ENCODE data around the gene RAB6A.
"Not testable (repeated sequence)": the region's sequence is repeated elsewhere in the genome, so short reads cannot be mapped to it uniquely, and the experiment has no call there.

Gene RAB6A

DNA sequence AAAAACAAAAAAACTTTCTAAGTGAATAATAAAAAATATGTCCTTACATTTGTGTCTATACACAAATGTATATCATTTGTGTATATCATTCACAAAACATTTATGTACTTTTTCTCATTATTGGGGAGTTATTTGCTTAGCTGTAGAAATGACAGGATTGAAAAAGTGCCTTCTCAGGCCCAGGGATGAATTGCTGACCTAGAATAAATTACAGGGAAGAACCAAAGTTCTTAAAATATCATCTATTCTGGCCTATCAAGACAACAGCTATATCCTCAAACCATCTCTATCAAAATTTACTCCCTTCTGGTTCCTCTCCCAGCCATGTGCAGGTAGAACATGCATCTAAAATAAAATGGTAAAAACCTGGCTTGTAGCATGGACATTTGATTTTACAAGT, 1.9 kb upstream of the RAB6A start:
- DNase-seq (ENCODE audit: low read depth), result no peak

DNA sequence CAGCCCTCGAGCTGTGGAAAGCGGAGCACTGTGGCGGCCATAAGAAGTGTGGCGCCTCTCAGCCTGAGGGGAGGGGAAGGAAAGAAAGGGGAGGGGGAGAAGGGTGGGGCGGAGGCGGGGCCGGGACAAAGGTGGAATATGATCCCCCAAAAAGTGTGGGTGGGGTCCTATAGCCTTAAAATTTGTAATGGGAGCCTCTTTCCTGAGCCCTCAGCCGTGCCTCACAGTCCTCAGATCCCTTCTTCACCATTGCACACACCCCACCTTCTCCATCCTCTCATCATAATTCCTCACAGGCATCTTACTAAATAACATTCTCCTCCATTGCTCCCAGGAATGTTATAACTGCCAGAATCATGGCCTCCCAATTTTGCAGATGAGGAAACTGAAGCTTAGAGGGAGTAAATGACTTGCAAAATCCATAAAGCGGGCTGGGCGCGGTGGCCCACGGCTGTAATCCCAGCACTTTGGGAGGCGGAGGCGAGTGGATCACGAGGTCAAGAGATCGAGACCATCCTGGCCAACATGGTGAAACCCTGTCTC, 600 bp upstream of the RAB6A start:
- DNase-seq (ENCODE audit: low read depth), result no peak

DNA sequence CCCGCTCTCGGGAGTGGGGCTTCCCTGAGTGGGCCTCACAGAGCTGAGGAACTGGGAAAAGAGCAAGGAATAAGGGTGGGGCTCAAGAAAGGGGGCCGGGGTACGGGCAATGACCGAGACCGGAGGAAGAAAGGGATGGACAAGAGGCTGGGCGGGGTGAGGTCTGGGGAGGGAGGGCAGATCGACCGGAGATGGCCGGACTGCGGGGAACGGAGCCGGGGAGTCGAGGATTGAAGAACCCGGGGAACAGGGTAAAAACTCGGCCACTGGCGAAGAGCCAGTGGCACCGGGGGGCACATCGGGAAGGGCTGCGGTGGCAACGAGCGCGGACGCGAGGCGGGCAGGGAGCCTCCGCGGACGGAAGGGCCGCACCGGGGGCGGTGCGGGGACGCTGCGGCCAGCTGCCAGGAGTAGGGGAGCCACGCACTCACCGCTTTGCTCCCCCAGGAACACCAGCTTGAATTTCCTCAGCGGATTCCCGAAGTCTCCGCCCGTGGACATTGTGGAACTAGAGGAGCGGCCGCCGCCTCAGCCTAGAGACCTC, 667 bp downstream of the RAB6A start:
- DNase-seq (ENCODE audit: low read depth), result no peak

DNA sequence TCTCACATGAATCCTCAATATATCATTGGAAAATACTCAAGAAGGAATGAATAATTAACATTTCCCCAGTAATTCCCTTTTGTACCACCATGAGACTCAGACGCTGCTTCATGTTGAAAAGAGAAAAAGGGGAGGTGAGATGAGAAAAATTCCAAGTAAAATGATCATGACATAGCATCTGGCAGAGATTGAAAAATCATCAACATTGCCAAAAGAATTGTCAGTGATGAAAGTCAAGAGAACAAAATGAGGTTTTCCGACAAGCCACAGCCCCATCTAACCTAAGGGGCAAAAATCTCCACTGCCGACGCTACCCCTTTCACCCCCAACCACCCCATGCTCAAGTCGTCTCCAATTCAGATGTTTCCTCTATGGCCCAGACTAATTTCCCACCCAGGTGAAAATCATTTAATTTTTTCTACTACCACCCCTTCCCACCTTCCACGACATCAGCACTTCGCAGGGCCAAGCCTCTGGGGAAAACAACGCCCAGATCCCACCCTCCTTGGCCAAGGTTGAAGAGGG, 1.2 kb downstream of the RAB6A start:
- no peak for DNase-seq (ENCODE audit: low read depth)

DNA sequence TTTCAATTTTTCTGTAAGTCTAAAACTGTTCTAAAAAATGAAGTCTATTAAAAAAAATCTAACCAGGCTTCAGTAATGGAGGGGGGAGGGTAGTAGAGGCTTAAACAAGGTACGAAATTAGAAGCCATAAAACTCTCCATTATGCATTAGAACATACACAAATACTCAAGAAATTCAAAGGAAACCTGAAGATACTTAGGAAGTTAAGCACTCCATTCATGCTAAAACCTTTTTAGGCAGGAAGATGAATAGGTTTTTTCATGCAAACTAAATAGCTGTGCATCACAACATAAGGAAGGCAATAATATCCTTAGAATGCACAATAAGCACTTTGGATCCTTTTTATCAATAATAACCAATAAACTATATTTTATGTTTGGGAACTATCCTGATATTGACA, 2.4 kb downstream of the RAB6A start:
- no peak for DNase-seq (ENCODE audit: low read depth)

DNA sequence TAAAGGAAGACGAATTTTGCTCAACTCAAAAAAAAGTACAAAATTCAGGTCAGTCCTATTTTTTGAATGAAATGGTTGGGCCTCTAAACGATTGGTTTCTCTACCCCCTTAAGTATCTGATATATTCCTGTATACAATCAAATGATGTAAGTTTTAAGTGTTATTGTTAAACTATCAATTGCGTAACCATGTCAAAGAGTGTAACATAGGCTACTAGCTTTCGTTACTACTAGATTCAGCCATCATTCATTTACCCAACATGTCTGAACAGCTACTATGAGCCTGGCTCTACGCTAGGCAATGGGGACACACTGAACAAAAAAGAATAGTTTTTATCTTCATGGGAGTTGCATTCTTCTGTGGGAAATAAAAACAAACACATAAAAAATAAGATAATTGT, 3.3 kb downstream of the RAB6A start:
- no peak for DNase-seq (ENCODE audit: low read depth)

DNA sequence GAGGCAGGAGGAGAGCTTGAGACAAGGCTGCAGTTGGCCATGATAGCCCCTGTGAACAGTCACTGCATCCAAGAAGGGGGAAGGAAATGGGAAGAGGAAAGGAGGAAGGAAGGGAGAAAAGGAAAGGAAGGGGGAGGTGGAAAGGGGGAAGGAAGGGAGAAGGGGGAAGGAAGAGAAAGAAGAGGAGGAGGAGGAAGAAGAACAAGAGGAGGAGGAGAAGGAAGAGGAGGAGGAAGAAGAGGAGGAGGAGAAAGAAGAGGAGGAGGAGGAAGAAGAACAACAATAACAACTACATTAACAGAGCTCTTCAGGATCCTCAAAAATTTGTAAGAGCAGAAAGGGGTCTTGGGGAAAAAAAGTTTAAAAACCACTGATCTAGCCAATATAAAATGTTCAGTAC, 5.2 kb downstream of the RAB6A start:
- no peak for DNase-seq (ENCODE audit: low read depth)

DNA sequence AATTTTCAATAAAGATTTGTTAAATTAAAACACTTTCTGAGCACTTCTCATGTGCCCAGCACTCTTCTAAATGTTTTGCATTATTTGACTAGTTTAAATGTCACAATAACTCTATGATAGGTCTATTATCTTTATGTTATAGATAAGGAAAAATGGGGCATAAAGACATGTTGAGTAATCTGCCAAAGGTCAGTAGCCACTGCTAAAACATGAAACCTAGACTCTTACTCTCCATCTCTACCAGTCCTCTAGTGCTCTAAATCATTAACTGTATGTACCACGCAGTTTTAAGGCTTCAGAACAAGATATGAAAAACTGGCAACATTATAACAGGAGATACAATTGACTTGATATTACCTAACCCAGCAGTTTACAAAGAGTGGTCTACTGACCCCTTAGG, 6.9 kb downstream of the RAB6A start:
- DNase-seq (ENCODE audit: low read depth), result no peak

DNA sequence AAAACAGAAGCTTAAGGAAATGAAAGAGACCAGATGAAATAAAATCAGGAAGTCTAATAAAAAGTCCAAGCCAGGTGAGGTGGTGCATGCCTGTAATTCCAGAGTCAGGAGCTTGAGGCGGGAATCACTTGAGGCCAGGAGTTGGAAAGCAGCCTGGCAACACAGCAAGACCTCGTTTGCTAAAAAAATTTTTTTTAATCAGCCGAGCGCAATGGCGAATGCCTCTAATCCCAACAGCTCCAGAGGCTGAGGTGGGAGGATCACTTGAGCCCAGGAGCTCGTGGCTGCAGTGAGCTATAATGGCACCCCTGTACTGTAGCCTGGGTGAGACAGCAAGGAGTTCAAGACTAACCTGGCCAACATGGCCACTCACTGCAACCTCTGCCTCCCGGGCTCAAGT, 8.0 kb downstream of the RAB6A start:
- no peak for DNase-seq (ENCODE audit: low read depth)

DNA sequence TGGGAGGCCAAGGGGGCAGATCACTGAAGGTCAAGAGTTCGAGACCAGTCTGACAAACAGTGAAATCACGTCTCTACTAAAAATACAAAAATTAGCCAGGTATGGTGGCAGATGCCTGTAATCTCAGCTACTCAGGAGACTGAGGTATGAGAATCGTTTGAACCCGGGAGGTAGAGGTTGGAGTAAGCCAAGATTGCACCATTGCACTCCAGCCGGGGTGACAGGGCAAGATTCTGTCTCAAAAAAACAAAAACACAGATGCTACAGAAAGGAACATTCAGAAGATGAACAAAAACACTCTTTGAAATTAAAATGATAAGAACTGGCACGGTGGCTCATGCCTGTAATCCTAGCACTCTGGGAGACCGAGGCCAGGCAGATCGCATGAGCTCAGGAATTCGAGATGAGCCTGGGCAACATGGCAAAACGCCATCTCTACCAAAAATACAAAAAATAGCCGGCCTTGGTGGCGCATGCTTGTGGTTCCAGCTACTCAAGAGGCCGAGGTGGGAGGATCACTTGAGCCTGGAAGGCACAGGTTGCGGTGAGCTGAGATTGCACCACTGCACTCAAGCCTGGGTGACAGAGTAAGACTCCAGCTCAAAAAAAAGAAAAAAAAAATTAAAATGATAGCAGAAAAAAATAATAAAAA, 8.5 kb downstream of the RAB6A start:
- no peak for DNase-seq (ENCODE audit: low read depth)

DNA sequence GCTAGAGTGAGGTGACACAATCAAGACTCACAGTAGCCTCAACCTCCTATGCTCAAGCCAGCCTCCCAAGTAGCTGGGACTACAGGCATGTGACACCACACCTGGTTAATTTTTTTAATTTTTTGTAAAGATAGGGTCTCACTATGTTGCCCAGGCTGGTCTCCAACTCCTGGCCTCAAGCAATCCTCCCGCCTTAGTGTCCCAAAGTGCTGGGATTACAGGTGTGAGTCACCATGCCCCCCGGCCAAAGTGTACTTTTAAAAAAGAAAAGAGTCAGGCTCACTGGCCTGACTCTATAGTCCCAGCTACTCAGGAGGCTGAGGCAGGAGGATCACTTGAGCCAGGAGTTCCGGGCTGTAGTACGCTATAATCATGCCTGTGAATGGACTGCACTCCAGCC, 10.0 kb downstream of the RAB6A start:
- not testable (repeated sequence) for DNase-seq (ENCODE audit: low read depth)

DNA sequence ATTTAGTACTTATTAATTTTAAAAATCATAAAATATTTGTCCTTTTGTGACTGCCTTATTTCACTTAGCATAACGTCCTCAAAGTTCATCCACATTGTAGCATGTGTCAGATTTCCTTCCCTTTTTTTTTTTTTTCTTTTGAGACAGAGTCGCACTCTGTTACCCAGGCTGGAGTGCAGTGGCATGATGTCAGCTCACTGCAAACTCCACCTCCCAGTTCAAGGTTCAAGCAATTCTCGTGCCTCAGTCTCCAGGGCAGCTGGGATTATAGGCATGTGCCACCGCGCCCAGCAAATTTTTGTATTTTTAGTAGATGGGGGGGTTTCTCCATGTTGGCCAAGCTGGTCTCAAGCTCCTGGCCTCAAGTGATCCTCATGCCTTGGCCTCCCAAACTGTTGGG, 10.6 kb downstream of the RAB6A start:
- no peak for DNase-seq (ENCODE audit: low read depth)

DNA sequence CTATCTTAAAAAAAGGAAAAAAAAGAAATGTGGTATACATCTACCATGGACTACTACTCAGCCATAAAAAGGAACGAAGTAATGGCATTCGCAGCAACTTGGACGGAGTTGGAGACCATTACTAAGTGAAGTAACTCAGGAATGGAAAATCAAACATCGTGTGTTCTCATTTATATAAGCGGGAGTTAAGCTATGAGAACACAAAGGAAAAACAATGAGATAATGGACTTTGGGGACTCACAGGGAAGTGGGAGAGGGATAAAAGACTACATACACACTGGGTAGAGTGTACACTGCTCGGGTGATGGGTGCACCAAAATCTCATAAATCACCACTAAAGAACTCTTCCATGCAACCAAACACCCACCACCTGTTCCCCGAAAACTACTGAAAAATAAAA, 11.8 kb downstream of the RAB6A start:
- DNase-seq (ENCODE audit: low read depth), result no peak

DNA sequence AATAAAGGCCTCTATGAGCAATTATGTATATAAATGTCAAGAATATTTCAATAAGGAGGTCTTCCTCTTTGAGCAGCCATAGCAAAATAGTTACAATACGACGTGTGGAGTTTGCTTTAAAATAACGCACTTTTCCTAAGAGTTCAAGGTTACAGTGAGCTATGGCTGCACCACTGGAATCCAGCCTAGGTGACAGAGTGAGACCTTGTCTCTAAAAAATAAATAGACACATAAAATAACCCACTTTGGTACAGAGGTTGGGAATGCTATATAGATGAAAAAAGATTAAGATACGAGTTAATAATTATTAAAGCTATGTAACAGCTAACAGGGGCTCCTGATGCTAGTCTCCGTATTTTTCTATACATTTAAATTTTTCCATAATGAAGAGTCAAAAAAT, 12.6 kb downstream of the RAB6A start:
- no peak for DNase-seq (ENCODE audit: low read depth)

DNA sequence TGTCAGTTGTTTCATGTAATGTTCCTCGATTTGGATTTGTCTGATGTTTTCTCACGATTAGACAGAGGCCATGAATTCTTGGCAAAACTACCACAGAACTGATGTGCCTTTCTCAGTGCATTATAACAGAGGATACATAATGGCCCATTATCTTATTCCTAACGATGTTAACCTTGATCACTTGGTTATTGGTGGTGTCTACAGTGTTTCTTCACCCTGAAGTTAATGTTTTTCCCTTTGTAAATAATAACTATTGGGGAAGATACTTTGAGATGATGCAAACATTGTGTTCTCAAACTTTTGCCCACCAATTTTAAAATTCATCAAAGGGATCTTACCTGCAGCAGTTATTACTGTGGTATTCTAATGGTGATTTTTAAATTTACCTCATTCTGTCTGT, 13.1 kb downstream of the RAB6A start:
- DNase-seq (ENCODE audit: low read depth), result no peak

DNA sequence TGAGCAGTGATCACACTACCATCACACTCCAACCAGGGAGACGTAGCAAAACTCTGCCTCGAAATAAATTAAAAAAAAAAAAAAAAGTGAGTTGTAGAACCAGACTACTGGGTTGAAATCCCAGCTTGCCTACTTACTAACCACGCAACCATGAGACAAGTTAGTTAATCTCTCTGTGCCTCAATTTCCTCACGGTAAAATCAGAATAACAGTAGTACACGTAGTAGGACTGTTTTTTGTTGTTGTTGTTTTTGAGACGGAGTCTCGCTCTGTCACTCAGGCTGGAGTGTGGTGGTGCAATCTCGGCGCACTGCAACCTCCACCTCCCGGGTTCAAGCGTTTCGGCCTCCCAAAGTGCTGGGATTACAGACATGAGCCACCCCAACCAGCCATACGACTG, 14.2 kb downstream of the RAB6A start:
- DNase-seq (ENCODE audit: low read depth), result no peak

DNA sequence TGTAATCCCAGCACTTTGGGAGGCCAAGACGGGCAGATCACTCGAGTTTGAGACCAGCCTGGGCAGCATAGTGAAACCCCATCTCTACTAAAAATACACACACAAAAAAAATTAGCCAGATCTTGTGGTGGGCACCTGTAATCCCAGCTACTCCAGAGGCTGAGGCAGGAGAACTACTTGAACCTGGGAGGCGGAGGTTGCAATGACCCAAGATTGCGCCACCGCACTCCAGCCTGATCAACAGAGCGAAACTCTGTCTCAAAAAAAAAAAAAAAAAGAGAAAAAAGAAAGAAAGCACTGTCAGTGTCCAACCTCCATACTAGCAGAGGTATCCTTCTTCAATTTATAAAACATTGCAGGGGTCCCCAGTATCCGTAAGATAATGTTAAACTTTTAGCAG, 17.8 kb downstream of the RAB6A start:
- no peak for DNase-seq (ENCODE audit: low read depth)

DNA sequence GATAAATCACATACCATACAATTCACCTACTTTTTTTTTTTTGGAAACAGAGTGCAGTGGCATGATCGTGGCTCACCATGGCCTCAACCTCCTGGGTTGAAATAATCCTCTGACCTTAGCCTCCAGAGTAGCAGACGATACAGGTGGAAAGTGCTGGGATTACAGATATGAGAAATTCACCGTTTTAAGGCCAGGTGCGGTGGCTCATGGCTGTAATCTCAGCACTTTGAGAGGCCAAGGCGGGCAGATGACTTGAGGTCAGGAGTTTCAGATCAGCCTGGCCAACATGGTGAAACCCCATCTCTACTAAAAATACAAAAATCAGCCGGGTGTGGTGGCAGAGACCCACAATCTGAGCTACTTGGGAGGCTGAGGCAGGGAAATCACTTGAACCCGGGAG, 24.9 kb downstream of the RAB6A start:
- DNase-seq (ENCODE audit: low read depth), result not testable (repeated sequence)

DNA sequence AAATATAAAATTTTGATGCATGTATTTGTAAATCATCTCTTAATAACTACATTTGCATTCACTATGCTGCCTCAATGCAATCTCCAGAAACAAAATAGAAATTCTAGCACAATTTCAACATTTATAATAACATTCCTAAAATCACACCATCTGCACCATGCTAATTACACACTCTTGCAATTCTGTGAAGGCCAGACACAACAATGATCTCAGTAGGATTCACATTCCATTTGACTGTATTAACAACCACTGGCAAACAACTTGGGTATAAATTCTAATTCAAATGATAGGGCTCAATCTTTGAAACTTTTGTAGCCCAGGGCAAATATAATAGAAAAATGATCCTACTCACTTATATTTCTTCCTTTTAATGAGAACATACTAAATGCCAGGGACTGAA, 25.9 kb downstream of the RAB6A start:
- no peak for DNase-seq (ENCODE audit: low read depth)

DNA sequence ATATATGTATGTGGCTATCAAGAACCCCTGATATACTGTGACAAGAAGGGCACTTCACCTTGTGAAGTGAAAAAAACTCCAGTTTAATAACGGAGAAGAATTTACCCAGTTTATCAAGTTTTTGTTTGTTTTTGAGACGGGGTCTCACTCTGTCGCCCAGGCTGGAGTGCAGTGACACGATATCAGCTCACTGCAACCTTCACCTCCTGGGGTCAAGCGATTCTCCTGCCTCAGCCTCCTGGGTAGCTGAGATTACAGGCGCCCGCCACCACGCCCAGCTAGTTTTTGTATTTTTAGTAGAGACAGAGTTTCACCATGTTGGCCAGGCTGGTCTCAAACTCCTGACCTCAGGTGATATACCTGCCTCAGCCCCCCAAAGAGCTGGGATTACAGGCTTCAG, 26.9 kb downstream of the RAB6A start:
- DNase-seq (ENCODE audit: low read depth), result not testable (repeated sequence)

DNA sequence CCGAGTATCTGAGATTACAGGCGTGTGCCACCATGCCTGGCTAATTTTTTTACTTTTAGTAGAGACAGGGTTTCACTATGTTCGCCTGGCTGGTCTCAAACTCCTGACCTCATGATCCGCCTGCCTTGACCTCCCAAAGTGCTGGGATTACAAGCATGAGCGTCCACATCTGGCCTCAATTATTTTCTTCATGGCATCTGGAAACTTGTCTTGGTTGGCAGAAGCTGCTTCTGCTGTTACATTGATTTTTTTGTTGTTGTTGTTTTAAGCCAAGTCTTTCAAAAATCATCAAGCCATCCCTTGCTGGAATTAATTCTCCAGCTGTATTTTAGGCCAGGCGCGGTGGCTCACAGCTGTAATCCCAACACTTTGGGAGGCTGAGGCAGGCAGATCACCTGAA, 27.9 kb downstream of the RAB6A start:
- DNase-seq (ENCODE audit: low read depth), result not testable (repeated sequence)

DNA sequence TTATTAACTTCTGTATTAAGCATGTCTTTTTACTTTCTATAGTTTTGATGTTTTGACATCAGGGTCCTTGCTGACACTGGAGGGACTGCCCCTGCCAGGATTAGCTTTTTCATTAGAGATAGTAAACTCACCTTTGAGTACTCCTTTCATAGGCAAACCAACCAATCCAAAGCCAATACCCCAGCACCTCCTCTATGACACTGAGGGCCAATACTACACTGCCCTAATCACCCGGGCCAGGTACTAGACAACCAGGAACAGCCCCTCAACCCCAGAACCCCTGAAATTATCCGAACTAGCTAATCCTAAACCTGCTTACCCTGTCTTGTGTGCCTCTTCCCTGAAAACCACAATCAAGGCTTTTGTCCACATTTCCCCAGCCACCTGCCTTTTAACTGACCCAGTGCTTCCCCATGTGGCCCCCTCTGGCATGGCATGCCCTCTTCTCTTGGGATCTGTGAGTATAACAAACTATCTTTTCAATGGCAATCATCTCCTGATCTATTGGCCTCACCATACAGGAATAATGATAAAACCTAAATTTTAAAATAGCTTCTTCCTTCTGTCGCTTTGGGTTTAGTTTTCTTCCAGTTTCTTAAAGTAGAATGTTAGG, 31.2 kb downstream of the RAB6A start:
- DNase-seq (ENCODE audit: low read depth), result no peak

DNA sequence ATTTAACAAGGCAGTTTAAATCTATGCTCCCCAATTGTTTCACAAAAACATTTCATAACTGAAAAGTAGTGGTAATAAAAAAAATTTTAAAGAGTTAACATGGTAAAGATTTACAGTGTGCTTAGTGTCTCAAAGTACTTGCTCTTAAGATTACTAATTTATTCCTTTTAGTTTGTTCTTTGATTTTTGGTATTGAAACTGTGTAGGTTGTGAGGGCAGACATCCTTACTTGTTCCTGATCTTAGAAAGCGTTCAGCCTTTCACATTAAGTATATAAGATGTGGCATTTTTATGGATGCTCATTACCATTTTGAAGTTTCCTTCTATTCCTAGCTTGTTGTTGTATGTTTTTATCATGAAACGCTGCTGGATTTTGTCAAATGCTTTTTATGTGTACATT, 32.9 kb downstream of the RAB6A start:
- no peak for DNase-seq (ENCODE audit: low read depth)

DNA sequence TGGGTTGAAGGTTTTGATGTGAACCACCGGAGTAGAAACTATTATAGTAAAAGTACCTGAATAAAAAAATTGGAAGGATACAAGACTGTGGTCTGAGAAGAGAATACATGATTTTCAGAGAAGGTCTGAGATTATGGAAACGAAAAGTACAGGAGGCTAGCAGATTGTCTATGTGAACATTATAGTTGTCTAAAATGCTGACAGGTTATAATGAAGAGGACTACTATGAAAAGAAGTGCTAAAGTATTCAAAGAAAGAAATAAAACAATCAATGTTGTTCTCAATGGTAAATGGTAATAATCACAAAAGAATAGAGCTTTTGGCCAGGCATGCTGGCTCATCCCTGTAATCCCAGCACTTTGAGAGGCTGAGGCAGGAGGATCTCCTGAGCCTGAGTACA, 34.0 kb downstream of the RAB6A start:
- DNase-seq (ENCODE audit: low read depth), result no peak

Data from stimulated activated CD8-positive, alpha-beta memory T cell treated with anti-CD3 and anti-CD28 coated beads, Interleukin-15, amount 100 ng/mL, for 1 hour (primary cell).